Mucosa of stomach (tissue), 1 donor: Measurements from ENCODE around the gene GAS7.
A peak's percentile ranks its signal among the peaks of the same experiment; 100 is the strongest.

Experiments
- H3K27me3 ChIP-seq: one replicate; pipeline ENCODE4 v1.7.0; 2013; ENCODE audit warnings: mild to moderate bottlenecking, low read length; ENCODE audit not compliant: control insufficient read depth, insufficient read depth
- H3K36me3 ChIP-seq: one replicate; pipeline ENCODE4 v1.7.0; 2013; ENCODE audit warnings: low read length; ENCODE audit not compliant: control insufficient read depth, insufficient read depth
- H3K4me1 ChIP-seq: one replicate; pipeline ENCODE4 v1.7.0; 2013; ENCODE audit warnings: mild to moderate bottlenecking, low read length; ENCODE audit not compliant: control insufficient read depth, insufficient read depth
- H3K4me3 ChIP-seq: one replicate; pipeline ENCODE4 v1.7.0; 2013; ENCODE audit warnings: low read length
- H3K9ac ChIP-seq: one replicate; pipeline ENCODE4 v1.7.0; 2013; ENCODE audit warnings: mild to moderate bottlenecking, low read length, moderate library complexity
- H3K9me3 ChIP-seq: one replicate; pipeline ENCODE4 v1.7.0; 2013; ENCODE audit warnings: mild to moderate bottlenecking, low read length, moderate library complexity; ENCODE audit not compliant: control insufficient read depth
- donor health status: Pancreatic carcinoma.

Gene GAS7

GRCh38 chr17:10217916-10218315 is 19.5 kb upstream of the GAS7 start:
- Histone ChIP-seq H3K4me1 (no peaks in the 10 kb centered on the region), H3K27me3 (no peaks in the 10 kb centered on the region), H3K9me3 (no peaks in the 10 kb centered on the region), H3K4me3 (no peak overlapping the region), H3K36me3 (no peaks in the 10 kb centered on the region), H3K9ac (no peak overlapping the region)

GRCh38 chr17:10216213-10216938 is 18.0 kb upstream of the GAS7 start:
- no peak overlapping the region for H3K9ac ChIP-seq
- no peaks in the 10 kb centered on the region for H3K27me3 ChIP-seq
- no peak overlapping the region for H3K4me3 ChIP-seq
- H3K9me3 ChIP-seq, result no peaks in the 10 kb centered on the region
- no peaks in the 10 kb centered on the region for H3K36me3 ChIP-seq
- H3K4me1 ChIP-seq, result no peaks in the 10 kb centered on the region

- H3K9ac ChIP-seq, result no peak overlapping the region
- H3K36me3 ChIP-seq, result no peaks in the 10 kb centered on the region
- no peaks in the 10 kb centered on the region for H3K4me1 ChIP-seq
- H3K27me3 ChIP-seq, result no peaks in the 10 kb centered on the region
- H3K9me3 ChIP-seq, result no peaks in the 10 kb centered on the region
- no peak overlapping the region for H3K4me3 ChIP-seq
These were observed 16.9 kb upstream of the GAS7 start for GRCh38 chr17:10215286-10215685.

- Histone ChIP-seq H3K9ac (no peak overlapping the region), H3K4me3 (no peak overlapping the region), H3K4me1 (no peaks in the 10 kb centered on the region), H3K27me3 (no peaks in the 10 kb centered on the region), H3K36me3 (no peaks in the 10 kb centered on the region), H3K9me3 (no peaks in the 10 kb centered on the region)
These were observed 13.3 kb upstream of the GAS7 start for GRCh38 chr17:10211666-10212065.

- Histone ChIP-seq H3K4me3 (no peak overlapping the region), H3K4me1 (no peaks in the 10 kb centered on the region), H3K9me3 (no peaks in the 10 kb centered on the region), H3K36me3 (no peaks in the 10 kb centered on the region), H3K9ac (no peak overlapping the region), H3K27me3 (no peaks in the 10 kb centered on the region)
These were observed 11.8 kb upstream of the GAS7 start for GRCh38 chr17:10210151-10210574.

GRCh38 chr17:10208604-10209193 is 10.3 kb upstream of the GAS7 start:
- H3K36me3 ChIP-seq, result no peaks in the 10 kb centered on the region
- H3K4me3 ChIP-seq, result no peak overlapping the region

GRCh38 chr17:10207153-10207552 is 8.7 kb upstream of the GAS7 start:
- Histone ChIP-seq H3K36me3 (no peaks in the 10 kb centered on the region), H3K27me3 (no peaks in the 10 kb centered on the region), H3K4me1 (no peaks in the 10 kb centered on the region), H3K4me3 (no peak overlapping the region), H3K9ac (no peak overlapping the region), H3K9me3 (no peaks in the 10 kb centered on the region)

More at GRCh38 chr17:10208604-10209193, 10.3 kb upstream of the GAS7 start:
- H3K4me1 ChIP-seq, result no peaks in the 10 kb centered on the region
- no peaks in the 10 kb centered on the region for H3K9me3 ChIP-seq
- H3K9ac ChIP-seq, result no peak overlapping the region
- H3K27me3 ChIP-seq, result no peaks in the 10 kb centered on the region

- Histone ChIP-seq H3K4me3 (no peak overlapping the region), H3K4me1 (no peaks in the 10 kb centered on the region), H3K36me3 (no peaks in the 10 kb centered on the region), H3K9ac (no peak overlapping the region), H3K27me3 (no peaks in the 10 kb centered on the region), H3K9me3 (no peaks in the 10 kb centered on the region)
These were observed 7.3 kb upstream of the GAS7 start for GRCh38 chr17:10205549-10206185.

- Histone ChIP-seq H3K9me3 (no peaks in the 10 kb centered on the region), H3K9ac (no peak overlapping the region), H3K4me3 (no peak overlapping the region), H3K27me3 (peaks cover 15% of the 10 kb centered on the region), H3K4me1 (no peaks in the 10 kb centered on the region), H3K36me3 (no peaks in the 10 kb centered on the region)
These were observed 3.3 kb upstream of the GAS7 start for GRCh38 chr17:10201680-10202079.

- H3K4me3 ChIP-seq, result no peak overlapping the region
- no peaks in the 10 kb centered on the region for H3K4me1 ChIP-seq
- H3K9me3 ChIP-seq, result no peaks in the 10 kb centered on the region
- no peaks in the 10 kb centered on the region for H3K36me3 ChIP-seq
- peaks cover 15% of the 10 kb centered on the region for H3K27me3 ChIP-seq
- H3K9ac ChIP-seq, result no peak overlapping the region
These were observed 2.2 kb upstream of the GAS7 start for GRCh38 chr17:10200645-10201044.

GRCh38 chr17:10200016-10200415 is 1.6 kb upstream of the GAS7 start:
- Histone ChIP-seq H3K36me3 (no peaks in the 10 kb centered on the region), H3K4me3 (no peak overlapping the region), H3K4me1 (no peaks in the 10 kb centered on the region), H3K9me3 (no peaks in the 10 kb centered on the region), H3K9ac (no peak overlapping the region), H3K27me3 (peaks cover 15% of the 10 kb centered on the region)

- H3K4me3 ChIP-seq, result no peak overlapping the region
- no peaks in the 10 kb centered on the region for H3K9me3 ChIP-seq
- H3K9ac ChIP-seq, result peak overlapping the region; percentile 22
- H3K4me1 ChIP-seq, result no peaks in the 10 kb centered on the region
- no peaks in the 10 kb centered on the region for H3K36me3 ChIP-seq
- peaks cover 15% of the 10 kb centered on the region for H3K27me3 ChIP-seq
These were observed 491 bp downstream of the GAS7 start for GRCh38 chr17:10197721-10198508.
